Right lobe of liver (tissue), 6 donors: ENCODE results near the gene HIGD2B. TPM values are rescaled to one million over a fixed set of nuclear protein-coding genes. Genes with fewer than 3 reads are reported as not detected.
"Not testable (repeated sequence)": the region's sequence is repeated elsewhere in the genome, so short reads cannot be mapped to it uniquely, and the experiment has no call there.

Source experiments
- ATAC-seq, 4 donors: fragments of 200-7000 bp; cut with Tn5 transposase; one replicate each; pipeline ENCODE4 v1.9.1; 2020; ENCODE audit warnings: mild to moderate bottlenecking in 4 of 4, moderate library complexity in 4 of 4
- DNase-seq, 3 donors: peaks; one replicate each; pipeline ENCODE4 v3.0.0-alpha.2; 2020
- H3K27ac ChIP-seq, 3 donors: fragments of 200-600 bp; one replicate each; pipeline ENCODE4 v1.8.0; 2022
- H3K27me3 ChIP-seq, 2 donors: fragments of 200-600 bp; one replicate each; pipeline ENCODE4 v1.8.0; 2022
- H3K36me3 ChIP-seq, 4 donors: fragments of 200-600 bp; sonication (generic) in 1 of 4; one replicate each; pipeline versions ENCODE4 v1.5.1 to v1.8.0; 2017 to 2022; ENCODE audit warnings: control low read depth in 1 of 4
- H3K4me1 ChIP-seq, 4 donors: fragments of 200-600 bp; sonication (generic) in 1 of 4; one replicate each; pipeline versions ENCODE4 v1.5.1 to v1.8.0; 2017 to 2022; ENCODE audit warnings: control low read depth in 1 of 4
- H3K4me3 ChIP-seq, 3 donors: fragments of 200-600 bp; one replicate each; pipeline ENCODE4 v1.8.0; 2022
- H3K9me3 ChIP-seq, 4 donors: fragments of 200-600 bp; sonication (generic) in 1 of 4; one replicate each; pipeline versions ENCODE4 v1.5.1 to v1.8.0; 2017 to 2022; ENCODE audit warnings: control low read depth in 1 of 4
- POLR2A ChIP-seq: fragments of 450-650 bp; IDR thresholded peaks from one replicate; pipeline ENCODE4 v1.6.1; 2017; ENCODE audit warnings: antibody characterized with exemption, mild to moderate bottlenecking
- WGBS: methylation state at CpG from one replicate; pipeline ENCODE4 v1.1.6; 2018; ENCODE audit warnings: low coverage, low lambda C conversion rate; ENCODE audit not compliant: insufficient coverage; ENCODE audit errors: missing lambda C conversion rate; 5-methylcytosine and 5-hydroxymethylcytosine counted together
- intact Hi-C, 2 donors: fragments of 100-400 bp; cut with DNase I; formaldehyde crosslinking; loops; one replicate each; pipeline versions ENCODE4 v1.11.2 to v1.14.1; 2022
- total RNA-seq, 6 experiments: library from RNA; depleted of rRNA in 2 of 6; stranded (reverse); fragments of >200 nt in 2 of 6; fragmentation: NEBNext Ultra II Directional in 3 of 6; extraction: Animal tissue kit (Norgen Biotek cat#: 25700) in 3 of 6; gene quantifications; one replicate each; pipeline versions ENCODE4 v1.1.0 to v1.2.4, GENCODE V29; 2016 to 2023
- TF ChIP-seq, protein P1 (sequence below), 4 donors: fragments of 200-600 bp in 3 of 4; fragments of 450-650 bp in 1 of 4; IDR thresholded peaks; one replicate each; pipeline versions ENCODE4 v1.5.1 to v1.8.0; 2016 to 2022; ENCODE audit warnings: antibody characterized with exemption in 4 of 4, mild to moderate bottlenecking in 2 of 4
- donor health status: DM: no; HTN: yes; CAD: no.
- donor health status: DM: no; HTN: no; CAD: no.
- donor health status: DM: no; HTN: no; CAD: no.
- donor health status: DM: no; HTN: yes; CAD: no.
- donor health status: DM: no; HTN: yes; CAD: no.

The HIGD2B gene
- total RNA-seq, 6 experiments from 2014 or later = 0.24 TPM; not detected in 5

DNA sequence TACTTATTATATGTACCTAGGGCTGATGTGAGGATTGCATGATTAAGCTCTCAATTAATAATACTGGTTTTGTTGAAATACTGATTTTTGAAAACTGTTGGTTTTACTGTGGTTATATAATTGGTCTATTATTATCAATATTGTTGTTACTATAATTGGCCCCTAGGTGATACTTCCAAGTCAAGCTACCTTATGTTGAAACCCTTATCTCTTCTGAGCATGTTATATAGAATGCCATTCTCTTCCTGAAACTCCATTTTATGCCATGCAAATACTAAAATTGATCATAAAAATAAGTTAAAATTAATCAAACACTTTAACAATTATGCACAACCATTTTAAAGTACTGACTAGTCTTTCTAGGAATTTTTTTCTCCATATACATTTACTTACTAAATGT lies 46.1 kb upstream of the HIGD2B start:
- TF ChIP-seq, protein P1, sequence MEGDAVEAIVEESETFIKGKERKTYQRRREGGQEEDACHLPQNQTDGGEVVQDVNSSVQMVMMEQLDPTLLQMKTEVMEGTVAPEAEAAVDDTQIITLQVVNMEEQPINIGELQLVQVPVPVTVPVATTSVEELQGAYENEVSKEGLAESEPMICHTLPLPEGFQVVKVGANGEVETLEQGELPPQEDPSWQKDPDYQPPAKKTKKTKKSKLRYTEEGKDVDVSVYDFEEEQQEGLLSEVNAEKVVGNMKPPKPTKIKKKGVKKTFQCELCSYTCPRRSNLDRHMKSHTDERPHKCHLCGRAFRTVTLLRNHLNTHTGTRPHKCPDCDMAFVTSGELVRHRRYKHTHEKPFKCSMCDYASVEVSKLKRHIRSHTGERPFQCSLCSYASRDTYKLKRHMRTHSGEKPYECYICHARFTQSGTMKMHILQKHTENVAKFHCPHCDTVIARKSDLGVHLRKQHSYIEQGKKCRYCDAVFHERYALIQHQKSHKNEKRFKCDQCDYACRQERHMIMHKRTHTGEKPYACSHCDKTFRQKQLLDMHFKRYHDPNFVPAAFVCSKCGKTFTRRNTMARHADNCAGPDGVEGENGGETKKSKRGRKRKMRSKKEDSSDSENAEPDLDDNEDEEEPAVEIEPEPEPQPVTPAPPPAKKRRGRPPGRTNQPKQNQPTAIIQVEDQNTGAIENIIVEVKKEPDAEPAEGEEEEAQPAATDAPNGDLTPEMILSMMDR (IDR thresholded peaks at IDR 0.05) = no peak
- no peak for TF ChIP-seq POLR2A
- Histone ChIP-seq H3K27ac (no peak overlapping the region), H3K36me3 (peaks cover 0 to 23% (median 2%) of the 10 kb centered on the region in 4 donors), H3K27me3 (no peaks in the 10 kb centered on the region), H3K9me3 (no peaks in the 10 kb centered on the region), H3K4me1 (peaks cover 0 to 17% (median 2%) of the 10 kb centered on the region in 4 donors), H3K4me3 (no peak overlapping the region)
- no peak for ATAC-seq
- DNase-seq = no peak
- intact Hi-C loops = no loop called here

DNA sequence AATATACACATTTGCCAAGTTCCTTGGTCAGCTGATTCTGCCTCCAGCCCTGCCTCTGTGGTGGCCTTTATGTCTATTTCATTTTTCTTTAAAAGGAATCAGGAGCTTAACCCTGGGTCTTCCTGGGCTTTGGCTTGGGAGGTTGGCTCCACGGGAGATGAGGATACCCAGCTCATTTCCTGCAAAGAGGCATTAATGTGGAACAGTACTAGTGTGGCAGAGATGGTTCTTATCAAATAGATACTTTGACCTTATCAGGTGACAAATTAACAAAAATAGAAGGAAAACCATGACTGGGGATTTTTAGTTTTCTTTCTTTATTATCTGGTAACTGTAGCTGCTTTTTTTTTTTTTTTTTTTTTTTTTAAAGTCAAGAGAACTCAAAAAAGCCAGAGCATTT lies 42.8 kb upstream of the HIGD2B start:
- H3K27me3 ChIP-seq = no peaks in the 10 kb centered on the region
- ATAC-seq (peak in 2 of 4 donors; percentile 53 to 59), DNase-seq (no peak)
- 40% methylated on average over 1 of the region's 1 CpG for WGBS
- H3K9me3 ChIP-seq = no peaks in the 10 kb centered on the region
- H3K4me3 ChIP-seq = no peak overlapping the region
- no peak overlapping the region for H3K27ac ChIP-seq
- H3K36me3 ChIP-seq = peaks cover 0 to 7% (median 0%) of the 10 kb centered on the region in 4 donors
- intact Hi-C loops = no loop called here
- TF ChIP-seq POLR2A = no peak
- TF ChIP-seq, protein P1 (IDR thresholded peaks at IDR 0.05) = no peak
- peaks cover 0 to 29% (median 3%) of the 10 kb centered on the region in 4 donors for H3K4me1 ChIP-seq

DNA sequence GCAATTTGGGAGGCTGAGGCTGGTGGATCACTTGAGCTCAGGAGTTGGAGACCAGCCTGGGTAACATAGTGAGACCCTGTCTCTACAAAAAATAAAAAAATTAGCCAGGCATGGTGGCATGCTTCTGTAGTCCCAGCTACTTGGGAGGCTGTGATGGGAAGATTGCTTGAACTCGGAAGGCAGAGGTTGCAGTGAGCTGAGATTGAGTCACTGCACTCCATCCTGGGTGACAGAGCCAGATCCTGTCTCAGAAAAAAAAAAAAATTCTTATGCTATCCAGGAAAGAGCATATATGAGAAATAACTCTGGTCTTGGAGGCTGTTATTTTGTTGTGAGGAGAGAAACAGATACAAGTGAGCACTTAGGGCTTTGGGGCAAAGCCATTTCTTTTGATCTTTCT lies 42.3 kb upstream of the HIGD2B start:
- H3K4me3 ChIP-seq, H3K36me3 ChIP-seq, H3K27ac ChIP-seq, DNase-seq, H3K27me3 ChIP-seq, ATAC-seq, intact Hi-C loops, H3K9me3 ChIP-seq: not testable (repeated sequence)
- WGBS = 100% methylated on average over 1 of the region's 1 CpG
- peaks cover 0 to 29% (median 3%) of the 10 kb centered on the region in 4 donors for H3K4me1 ChIP-seq

DNA sequence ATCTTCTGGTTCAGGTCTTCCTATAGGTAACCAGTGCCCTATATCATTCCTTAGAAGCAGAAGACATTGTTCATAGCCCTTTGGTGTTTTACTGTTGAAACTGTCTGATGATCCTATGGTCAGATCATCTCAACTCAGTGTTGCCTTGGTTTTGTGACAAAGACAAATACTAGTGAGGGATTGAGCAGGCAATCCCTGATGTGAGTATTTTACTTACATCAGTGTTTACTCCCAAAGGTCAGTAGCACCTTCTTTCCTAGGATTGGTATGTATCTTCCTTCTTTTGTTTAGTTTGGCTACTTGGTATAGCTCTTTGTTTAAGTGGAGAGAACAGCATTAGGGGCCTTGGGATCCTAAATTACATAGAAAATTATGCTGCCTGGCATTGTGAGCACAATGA lies 41.2 kb upstream of the HIGD2B start:
- Histone ChIP-seq H3K27me3 (no peaks in the 10 kb centered on the region), H3K9me3 (no peaks in the 10 kb centered on the region), H3K27ac (peak overlapping the region in 1 of 3 donors; percentile 25), H3K4me1 (peaks cover 0 to 29% (median 3%) of the 10 kb centered on the region in 4 donors), H3K36me3 (peaks cover 0 to 7% (median 0%) of the 10 kb centered on the region in 4 donors), H3K4me3 (no peak overlapping the region)
- peak; percentile 45 to 88 (median 68) for ATAC-seq
- intact Hi-C loops = no loop called here
- TF ChIP-seq, protein P1 (IDR thresholded peaks at IDR 0.05) = no peak
- TF ChIP-seq POLR2A = no peak
- DNase-seq = no peak

DNA sequence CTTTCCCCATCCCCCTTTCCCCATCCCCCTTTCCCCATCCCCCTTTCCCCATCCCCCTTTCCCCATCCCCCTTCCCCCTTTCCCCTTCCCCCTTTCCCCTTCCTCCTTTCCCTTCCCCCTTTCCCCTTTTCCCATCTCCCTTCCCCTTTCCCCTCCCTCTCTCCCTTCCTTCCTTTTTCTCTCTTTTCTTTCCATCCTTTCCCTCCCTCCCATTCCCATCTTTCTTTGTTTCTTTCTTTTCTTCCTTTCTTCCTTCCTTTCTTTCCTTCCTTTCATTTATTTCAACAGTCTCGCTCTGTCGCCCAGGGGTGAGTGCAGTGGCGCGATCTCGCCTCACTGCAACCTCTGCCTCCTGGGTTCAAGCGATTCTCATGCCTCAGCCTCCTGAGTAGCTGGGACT lies 39.9 kb upstream of the HIGD2B start:
- H3K36me3 ChIP-seq = not testable (repeated sequence)
- 95% methylated on average over 6 of the region's 6 CpGs for WGBS

DNA sequence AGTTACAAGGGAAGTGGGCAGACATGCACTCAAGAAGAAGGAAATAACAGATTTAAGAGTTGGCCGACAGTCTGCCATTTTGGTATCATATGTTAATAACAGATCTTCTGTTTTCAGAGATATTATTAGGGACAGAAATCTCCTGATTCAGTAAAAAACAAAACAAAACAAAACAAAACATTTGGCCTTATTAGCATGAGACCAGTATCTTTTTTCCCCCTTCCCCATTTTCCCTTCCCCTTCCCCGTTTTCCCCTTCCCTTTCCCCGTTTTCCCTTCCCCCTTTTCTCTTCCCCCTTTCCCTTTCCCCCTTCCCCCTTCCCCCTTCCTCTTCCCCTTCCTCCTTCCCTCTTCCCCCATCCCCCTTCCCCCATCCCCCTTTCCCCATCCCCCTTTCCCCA lies 39.5 kb upstream of the HIGD2B start:
- WGBS = 71% methylated on average over 3 of the region's 3 CpGs
- Histone ChIP-seq H3K4me3 (no peak overlapping the region), H3K27me3 (no peaks in the 10 kb centered on the region), H3K9me3 (no peaks in the 10 kb centered on the region), H3K36me3 (no peaks in the 10 kb centered on the region), H3K27ac (no peak overlapping the region), H3K4me1 (peaks cover 0 to 29% (median 3%) of the 10 kb centered on the region in 4 donors)
- ATAC-seq (no peak), DNase-seq (no peak)
- intact Hi-C loops = no loop called here
- TF ChIP-seq POLR2A = no peak
- TF ChIP-seq, protein P1 (IDR thresholded peaks at IDR 0.05) = no peak

More for the DNA sequence above, 39.9 kb upstream of the HIGD2B start:
- peaks cover 0 to 29% (median 3%) of the 10 kb centered on the region in 4 donors for H3K4me1 ChIP-seq
- H3K27me3 ChIP-seq, H3K9me3 ChIP-seq, H3K27ac ChIP-seq, intact Hi-C loops, DNase-seq, ATAC-seq, H3K4me3 ChIP-seq: not testable (repeated sequence)
